HG03064 (cell line): ENCODE results near the gene VSIR.

Experiments
- ATAC-seq: cut with Tn5 transposase; IDR thresholded peaks from one replicate; pipeline ENCODE4 v1.9.1; 2021; ENCODE audit warnings: low read depth; ENCODE audit not compliant: unreplicated experiment

Gene VSIR

DNA sequence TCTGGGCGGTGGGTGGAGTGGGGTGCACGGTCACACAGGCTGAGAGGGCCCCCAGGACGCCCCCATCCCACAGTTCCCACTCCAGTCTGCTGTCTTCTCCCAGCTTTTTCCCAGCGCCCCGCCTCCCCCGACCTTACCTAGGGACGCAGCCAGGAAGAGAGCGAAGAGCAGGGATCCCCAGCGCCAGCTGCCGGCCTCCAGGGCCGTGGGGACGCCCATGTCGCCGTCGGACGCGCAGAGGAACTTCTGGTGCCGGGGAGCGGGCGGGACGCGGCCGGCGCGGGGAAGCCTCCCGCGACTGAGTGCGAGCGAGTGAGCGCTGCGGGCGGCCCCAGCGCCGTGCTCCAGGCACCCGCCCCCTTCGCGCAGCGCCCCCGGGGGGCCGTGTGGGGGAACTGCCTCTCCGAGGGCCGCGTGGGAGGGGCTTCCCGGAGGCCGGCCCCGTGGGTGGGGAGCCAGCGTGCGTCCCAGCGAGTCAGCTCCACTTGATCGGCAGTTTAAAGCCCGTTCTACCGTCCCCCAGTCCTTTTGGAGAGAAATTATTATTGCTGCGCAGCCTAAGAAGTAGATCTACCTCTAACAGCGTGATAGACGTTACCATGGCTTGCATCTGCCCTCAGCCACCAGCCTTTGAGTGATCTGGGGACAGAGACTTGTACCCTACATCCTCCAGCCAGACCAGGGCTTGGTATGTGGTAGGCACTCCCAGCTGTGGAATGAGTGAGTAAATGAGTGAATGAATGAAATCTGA lies at the start of gene VSIR:
Gene VSIR, minus strand, starts transcription at position 300 of the 751 bp plus-strand sequence. Its CDS starts 81 bp downstream, at position 219.
- ATAC-seq, result no peak

DNA sequence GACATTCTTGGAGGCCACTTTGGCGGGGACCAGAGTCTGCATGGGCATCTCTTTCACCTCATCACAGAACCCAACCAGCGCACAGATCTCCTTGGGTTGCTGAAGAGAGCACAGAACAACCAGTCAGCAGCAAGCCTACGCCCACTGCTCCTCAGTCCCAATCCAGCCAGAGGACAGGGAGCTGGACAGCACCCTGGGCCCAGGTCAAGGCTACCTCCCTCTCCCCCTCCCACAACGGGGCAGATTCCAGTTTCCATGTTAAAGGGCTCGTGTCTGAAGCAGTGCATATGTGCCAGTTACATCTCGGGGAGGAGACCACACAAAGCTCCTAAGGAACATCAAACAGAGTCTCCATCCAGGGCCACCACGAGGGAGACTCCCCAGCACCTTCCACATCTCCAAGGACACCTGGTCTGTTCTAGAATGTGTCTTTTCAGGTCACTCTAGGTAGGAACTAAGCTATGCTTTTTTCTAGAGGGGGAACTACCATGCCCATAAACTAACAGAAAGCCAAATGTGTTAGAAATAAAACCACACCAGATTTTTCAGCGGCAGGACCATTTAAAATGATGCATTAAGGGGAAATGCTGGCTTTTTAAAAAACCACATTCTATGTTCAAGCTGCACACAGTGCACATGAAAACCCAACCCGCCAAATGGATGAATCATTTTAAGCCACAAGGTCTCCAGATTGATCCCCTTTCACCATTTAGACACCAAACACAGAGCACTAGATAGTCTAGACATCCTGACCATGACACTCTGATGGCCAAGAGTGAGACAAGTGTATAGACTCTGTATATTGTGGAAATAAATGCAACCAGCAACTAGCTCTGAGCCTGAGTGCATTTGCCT lies 48.8 kb upstream of the VSIR start:
- no peak for ATAC-seq

DNA sequence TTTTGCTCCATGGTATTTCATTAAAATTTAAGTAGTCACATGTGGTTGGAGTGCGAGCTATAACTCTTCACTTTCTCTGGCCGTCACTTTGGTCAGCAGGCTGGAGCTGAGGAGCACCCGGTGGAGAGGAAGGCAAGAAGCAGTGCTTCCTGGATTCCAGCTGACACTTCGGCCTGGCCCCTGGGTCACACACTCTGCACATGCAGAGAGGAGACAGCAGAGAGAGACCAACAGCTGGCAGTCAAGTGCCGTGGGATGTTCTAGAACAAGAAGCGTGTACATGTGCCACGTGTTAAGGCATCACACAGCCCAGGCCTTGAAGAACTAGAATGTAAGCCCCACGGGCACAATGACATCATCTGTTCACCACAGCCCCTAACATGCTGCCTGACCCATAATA lies 47.6 kb upstream of the VSIR start:
- no peak for ATAC-seq

DNA sequence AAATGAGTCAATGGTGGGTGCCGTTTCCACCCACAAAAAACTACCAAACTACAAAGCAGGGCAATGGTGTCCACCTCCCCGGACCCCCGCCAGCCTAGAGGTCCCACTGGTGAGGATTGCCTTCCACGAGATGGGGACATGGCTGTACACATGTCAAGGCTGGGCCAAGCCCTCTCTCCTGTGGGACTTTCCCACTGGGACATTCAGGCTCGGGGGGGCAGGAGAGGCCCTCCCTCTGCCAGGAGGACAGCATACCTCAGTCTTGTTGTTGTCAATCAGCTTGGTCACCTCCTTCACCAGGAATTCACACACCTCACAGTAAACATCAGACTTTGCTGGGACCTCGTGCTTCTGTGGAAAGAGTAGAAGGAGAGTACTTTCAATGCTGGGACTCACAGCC lies 46.7 kb upstream of the VSIR start:
- no peak for ATAC-seq

DNA sequence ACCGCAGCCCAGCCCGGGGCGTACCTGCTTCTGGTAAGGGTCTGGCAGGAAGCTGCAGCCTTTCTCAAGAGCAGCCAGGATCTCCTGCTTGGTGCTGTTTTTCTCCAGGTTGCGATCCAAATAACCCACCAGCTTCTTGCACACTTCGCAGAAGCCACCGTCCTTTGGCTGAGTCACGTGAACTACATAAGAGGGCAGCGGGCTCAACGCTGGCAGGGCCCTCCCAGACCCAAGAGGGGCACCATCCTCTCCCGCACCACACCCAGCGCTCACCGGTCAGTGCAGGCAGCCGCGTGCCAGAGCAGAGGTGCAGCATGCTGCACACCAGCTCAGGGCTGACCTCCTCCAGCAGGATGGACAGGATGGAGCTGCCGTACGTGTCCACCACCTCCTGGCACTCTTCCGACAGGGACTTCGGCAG lies 46.1 kb upstream of the VSIR start:
- no peak for ATAC-seq

DNA sequence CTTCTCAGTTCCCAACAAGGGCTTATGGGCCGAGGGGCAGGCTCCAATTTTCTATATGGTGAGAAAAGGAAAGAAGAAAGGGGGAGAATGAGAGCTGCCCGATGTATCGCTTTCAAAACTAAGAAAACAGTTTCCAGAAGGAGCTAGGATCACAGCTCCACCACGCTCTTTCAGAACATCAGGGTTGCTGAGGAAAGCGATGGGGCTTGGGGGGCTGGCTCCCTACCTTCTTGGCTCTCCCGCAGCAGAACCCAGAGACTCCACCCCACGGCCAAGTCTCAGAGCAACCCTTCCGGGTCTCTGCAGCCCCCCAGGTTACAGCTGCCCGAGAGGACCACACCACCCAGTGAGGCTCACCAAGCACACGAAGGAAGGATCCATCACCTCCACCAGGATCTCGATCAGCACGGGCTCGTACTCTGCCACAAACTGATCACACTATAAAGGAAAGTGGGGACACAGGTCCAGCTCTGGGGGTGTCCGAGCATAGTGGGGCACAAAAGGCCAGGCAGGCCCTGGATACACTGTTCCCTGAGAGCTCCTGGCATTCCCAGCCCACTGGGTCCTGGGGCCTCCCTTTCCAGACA lies 45.4 kb upstream of the VSIR start:
- ATAC-seq, result no peak

DNA sequence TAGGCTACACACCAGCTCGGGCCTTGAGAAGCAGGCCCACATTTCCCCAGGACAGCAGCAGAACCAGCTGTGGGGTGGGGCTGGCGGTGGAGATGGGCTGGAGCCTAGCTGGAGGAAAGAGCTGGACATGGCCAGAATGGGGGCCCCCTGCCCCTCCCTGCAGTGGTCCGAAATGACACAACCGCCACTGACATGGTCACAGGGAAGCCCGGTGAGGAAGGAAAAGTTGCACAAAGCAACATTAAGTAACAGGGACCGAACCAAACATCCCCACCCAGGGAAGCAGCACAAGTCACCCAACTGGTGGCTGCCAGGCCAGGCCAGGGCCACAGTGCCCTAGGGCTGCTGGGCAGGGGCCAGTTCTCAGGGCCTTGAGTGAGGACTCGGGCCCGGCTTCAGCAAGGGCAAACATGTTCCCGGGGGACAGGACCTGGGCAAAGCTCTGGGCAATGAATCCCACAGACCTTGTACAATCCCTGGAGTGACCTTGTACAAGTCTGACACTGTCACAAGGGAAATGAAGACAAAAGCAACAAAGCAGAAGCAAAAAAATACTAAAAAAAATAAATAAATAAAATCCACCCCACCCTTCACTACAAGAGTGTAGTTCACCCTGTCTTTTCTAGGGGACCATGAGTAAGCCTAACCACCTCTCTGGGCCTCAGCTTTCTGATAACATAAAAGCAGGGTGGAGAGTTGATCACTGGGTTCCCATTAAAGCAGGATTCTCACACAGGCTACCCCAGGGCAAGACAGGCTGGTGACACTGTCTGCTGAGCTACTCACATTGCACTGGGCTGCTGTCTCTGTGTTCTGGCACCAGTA lies 44.7 kb upstream of the VSIR start:
- no peak for ATAC-seq

DNA sequence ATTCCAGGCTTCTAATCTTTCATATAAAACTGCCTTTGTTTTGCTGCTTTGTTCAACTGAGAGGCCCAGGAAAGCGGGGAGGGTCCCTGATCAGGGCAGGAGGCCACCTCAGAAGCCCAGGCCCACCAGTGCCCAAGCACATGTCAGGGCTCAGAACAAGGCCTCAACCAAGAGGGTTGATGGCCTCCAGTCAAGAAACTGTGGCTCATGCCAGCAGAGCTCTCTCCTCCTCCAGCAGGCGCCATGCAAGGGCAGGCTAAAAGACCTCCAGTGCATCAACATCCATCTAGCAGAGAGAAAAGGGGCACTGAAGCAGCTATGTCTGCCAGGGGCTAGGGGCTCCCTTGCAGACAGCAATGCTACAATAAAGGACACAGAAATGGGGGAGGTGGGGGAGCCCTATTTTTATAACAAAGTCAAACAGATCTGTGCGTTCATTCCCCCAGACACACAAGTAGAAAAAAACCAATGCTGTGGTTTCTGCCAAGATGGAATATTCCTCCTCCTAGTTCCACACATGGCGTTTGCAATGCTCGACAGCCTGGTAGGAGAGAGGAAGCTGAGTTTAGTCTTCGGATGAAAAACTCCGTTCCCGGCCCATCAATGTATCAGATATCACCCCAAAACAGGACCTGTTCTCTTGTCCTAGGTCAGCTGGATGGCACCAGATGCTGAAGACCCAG lies 43.8 kb upstream of the VSIR start:
- no peak for ATAC-seq

DNA sequence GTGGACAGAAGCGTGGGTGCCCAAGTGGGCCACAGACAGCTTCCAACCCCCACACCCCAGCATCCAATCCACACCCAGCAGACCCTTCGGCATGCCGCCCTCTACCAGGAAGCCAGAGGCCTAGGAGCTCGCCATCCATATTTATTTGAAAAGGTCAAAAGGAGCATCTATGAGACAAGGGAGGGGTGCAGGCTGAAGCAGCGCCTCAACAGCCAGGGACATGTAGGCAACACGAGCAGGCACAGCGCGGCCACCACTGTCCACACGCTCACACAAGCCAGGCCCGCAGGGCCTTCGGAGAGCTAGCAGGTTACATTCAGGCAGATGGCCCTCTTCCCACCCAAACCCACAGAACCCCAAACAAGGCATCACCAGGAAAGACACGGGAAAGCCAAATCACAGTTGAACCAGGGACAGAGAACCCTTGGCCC lies 43.1 kb upstream of the VSIR start:
- no peak for ATAC-seq

DNA sequence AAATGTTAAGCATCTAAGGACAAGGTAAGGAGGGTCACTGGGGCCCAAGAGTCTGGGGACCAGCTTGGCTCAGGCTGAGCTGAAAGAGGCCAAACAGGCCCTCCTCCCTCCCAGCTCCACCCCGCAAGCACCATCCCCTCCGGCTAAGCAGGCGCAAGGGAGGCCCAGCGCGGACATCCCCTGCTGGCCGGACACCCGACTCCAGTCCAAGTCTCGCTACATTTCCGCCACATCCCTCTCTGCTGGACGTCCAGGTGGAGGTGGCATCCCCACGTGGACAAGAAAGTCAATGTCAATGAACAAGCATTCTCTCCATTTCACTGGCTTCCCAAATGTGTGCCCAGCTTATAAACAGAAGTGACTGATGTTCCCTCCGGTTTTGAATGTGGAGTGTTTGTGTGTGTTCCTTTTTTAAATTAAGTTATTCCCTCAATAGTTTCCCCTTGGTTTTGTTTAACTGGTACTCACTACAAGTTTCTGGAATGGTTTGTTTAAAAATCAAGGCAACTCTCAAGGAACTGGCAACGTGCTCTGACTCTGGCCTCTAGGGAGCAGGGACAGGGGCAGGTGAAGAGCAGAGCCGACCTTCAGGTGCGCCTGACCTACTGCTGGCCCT lies 42.3 kb upstream of the VSIR start:
- no peak for ATAC-seq

DNA sequence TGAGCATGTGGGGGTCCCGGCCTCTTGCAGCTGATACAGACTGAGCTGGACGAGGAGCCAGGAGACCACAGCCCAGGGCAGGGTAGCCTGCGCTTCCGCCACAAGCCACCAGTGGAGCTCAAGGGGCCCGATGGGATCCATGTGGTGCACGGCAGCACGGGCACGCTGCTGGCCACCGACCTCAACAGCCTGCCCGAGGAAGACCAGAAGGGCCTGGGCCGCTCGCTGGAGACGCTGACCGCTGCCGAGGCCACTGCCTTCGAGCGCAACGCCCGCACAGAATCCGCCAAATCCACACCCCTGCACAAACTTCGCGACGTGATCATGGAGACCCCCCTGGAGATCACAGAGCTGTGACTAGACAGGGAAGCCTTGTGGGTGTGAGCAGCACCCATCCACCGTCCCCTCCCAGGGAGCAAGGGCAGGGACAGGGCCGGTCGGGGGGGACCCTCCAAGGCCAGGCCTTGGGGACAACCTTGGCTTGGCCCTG lies 41.6 kb upstream of the VSIR start:
- no peak for ATAC-seq

DNA sequence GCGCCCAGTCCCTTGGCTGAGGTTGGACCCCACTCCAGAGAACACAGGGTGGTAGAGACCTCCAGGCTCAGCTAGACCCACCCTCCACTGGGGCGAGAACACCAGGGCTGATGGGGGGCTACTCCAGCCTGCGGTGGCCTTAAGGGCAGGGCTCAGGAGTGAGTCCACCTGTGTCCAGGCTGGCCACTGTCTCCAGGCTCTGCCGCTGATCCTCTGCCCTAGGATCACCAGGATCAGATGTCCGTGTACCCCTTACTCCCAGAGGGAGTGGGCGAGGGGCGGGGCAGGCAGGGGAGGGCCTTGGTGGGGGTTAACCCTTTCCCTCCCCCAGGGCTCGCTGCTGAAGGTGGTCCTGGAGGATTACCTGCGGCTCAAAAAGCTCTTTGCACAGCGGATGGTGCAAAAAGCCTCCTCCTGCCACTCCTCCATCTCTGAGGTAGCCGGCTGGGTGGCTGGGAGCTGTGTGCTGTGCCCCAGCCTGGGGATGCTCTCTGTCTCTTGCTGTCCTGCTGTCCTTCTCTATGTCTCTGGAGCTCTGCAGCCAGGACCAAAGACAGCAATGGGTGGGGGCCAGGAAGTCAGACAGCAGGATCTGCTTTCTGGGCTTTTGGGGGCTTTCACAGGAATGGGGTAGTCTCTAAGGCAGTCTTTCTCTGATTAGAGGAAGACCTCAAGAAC lies 39.7 kb upstream of the VSIR start:
- no peak for ATAC-seq

DNA sequence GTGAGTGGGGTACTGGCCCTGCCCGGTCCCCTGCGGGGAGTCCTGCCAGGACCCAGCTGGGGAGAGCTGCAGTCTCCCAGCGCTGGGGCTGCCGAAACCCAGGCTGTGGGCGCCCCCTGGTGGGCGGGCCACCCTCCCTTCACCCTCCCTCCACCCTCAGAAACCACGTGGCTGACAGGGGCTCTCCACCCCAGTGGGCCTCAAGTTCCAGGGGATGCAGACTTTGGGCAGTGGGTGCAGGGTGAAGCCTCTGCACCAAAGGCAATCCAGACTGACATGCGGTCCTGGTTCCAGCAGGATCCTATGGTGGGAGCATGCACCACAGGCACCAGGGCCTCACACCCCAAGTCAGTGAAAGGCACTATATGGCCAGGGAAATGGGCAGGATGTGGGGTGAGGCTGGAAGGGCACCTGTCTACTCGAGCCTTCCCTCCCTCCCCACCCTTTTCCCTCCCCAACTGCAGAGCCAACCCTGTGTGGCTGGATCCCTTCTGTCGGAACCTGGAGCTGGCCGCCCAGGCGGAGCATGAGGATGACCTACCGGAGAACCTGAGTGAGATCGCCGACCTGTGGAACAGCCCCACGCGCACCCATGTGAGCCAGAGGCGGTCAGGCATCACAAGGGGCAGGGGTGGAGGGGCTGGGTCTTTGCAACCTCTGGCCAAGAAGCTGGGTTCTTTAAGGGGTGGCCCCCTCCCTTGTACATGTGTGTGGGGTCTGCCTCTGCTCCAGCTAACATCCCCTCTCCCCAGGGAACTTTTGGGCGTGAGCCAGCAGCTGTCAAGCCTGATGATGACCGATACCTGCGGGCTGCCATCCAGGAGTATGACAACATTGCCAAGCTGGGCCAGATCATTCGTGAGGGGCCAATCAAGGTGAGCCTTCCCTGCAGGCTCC lies 38.9 kb upstream of the VSIR start:
- no peak for ATAC-seq

DNA sequence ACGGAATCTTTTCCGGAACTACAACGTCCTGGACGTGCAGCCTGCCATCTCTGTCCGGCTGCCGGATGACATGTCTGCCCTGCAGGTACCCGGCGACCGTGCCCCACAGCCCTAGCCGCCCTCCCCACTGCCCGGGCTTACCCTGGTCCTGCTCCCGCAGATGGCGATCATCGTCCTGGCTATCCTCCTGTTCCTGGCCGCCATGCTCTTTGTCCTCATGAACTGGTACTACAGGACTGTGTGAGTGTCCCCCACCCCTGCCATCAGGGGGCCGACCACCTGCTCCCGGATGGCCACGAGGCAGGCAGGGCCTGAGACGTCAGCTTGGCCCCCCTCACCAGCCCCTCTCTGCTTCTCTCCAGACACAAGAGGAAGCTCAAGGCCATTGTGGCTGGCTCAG lies 38.0 kb upstream of the VSIR start:
- no peak for ATAC-seq

DNA sequence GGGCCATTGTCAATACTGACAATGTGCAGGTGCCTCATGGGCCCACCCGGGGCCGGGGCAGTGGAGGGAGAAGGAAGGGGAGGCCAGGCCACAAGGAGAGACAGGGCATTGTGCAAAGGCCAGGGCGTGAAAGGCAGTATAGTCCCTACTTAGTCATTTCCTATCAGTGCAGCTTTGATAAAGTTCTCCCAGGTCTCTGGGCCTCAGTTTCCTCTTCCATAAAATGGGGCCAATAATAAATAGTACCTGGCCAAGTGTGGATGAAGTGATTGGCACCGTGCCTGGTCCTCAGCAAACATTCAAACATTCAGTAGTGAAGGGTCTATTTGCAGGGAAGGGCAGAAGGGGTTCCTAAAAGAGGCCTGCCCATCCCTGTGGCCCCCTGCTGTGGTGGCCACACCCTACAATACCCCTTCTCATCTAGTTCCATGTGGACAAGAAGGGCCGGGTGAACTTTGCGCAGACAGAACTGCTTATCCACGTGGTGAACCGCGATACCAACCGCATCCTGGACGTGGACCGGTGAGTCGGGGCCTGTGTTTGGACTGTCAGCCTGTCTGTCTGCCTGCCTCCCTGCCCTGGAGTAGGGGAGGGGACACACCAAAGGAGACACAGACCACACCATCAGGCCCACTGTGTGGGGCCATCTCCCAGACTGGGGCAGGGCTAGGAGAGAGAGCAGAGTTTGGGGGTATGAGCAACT lies 36.9 kb upstream of the VSIR start:
- no peak for ATAC-seq

DNA sequence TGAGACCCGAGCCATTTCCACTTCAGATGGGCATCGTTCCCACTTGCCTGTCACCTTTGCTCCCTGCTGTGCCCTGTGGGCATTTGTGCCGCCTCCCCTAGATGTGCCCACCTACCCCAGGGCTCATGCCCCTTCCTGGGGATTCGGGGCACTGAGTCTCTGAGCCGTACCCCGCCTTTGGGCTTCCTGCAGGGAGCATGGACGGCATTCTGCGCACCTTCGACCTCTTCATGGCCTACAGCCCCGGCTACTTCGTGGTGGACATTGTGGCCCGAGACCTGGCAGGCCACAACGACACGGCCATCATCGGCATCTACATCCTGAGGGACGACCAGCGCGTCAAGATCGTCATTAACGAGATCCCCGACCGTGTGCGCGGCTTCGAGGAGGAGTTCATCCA lies 36.3 kb upstream of the VSIR start:
- ATAC-seq, result no peak
